Heart right ventricle (tissue), 16 donors: Measurements from ENCODE around the gene IL31. TPM values are rescaled to one million over a fixed set of nuclear protein-coding genes. Genes with fewer than 3 reads are reported as not detected.
A peak's percentile ranks its signal among the peaks of the same experiment; 100 is the strongest.

ENCODE experiments used
- ATAC-seq, 8 donors: fragments of 200-7000 bp; cut with Tn5 transposase; one replicate each; pipeline ENCODE4 v1.9.1; 2020; ENCODE audit warnings: mild to moderate bottlenecking in 8 of 8, moderate library complexity in 8 of 8, moderate number of reproducible peaks in 1 of 8
- DNase-seq, 2 donors: peaks; one replicate each; pipeline ENCODE4 v3.0.0-alpha.2; 2020
- H3K27ac ChIP-seq, 10 donors: fragments of 200-600 bp; sonication (generic) in 2 of 10; one replicate each; pipeline versions ENCODE4 v1.5.0 to v1.8.0; 2020 to 2022; ENCODE audit warnings: mild to moderate bottlenecking in 3 of 10
- H3K27me3 ChIP-seq, 7 donors: fragments of 200-600 bp; one replicate each; pipeline ENCODE4 v1.8.0; 2021 to 2022; ENCODE audit warnings: mild to moderate bottlenecking in 2 of 7
- H3K36me3 ChIP-seq, 9 donors: fragments of 200-600 bp; sonication (generic) in 1 of 9; one replicate each; pipeline versions ENCODE4 v1.5.0 to v1.8.0; 2020 to 2022; ENCODE audit warnings: mild to moderate bottlenecking in 2 of 9
- H3K4me1 ChIP-seq, 9 donors: fragments of 200-600 bp; sonication (generic) in 1 of 9; one replicate each; pipeline versions ENCODE4 v1.5.0 to v1.8.0; 2020 to 2022; ENCODE audit warnings: mild to moderate bottlenecking in 4 of 9
- H3K4me3 ChIP-seq, 10 donors: fragments of 200-600 bp; sonication (generic) in 2 of 10; one replicate each; pipeline versions ENCODE4 v1.5.0 to v1.8.0; 2020 to 2022; ENCODE audit warnings: mild to moderate bottlenecking in 7 of 10, moderate library complexity in 2 of 10
- H3K9me3 ChIP-seq, 11 donors: fragments of 200-600 bp in 10 of 11; sonication (generic) in 2 of 11; one replicate each; pipeline versions ENCODE4 v1.5.0 to v1.8.0; 2013 to 2022; ENCODE audit warnings: mild to moderate bottlenecking in 2 of 11, control low read depth in 1 of 11, moderate library complexity in 1 of 11
- CTCF ChIP-seq, 9 donors: fragments of 200-600 bp; sonication (generic) in 2 of 9; IDR thresholded peaks; one replicate each; pipeline versions ENCODE4 v1.5.0 to v1.8.0; 2021 to 2022; ENCODE audit warnings: antibody characterized with exemption in 9 of 9, mild to moderate bottlenecking in 5 of 9, moderate library complexity in 1 of 9
- WGBS, 2 donors: extraction: QIAGEN DNeasy Blood & Tissue Kit; methylation state at CpG; one replicate each; pipeline ENCODE4 v1.1.7; 2013; ENCODE audit warnings: inconsistent platforms in 1 of 2; 5-methylcytosine and 5-hydroxymethylcytosine counted together
- intact Hi-C, 10 donors: fragments of 100-400 bp; cut with DNase I; formaldehyde crosslinking; loops; one replicate each; pipeline versions ENCODE4 v1.11.1 to v1.14.2; 2022
- polyA plus RNA-seq, 2 donors: library from polyadenylated mRNA; stranded (reverse); fragments of 200-250 nt; gene quantifications; one replicate each; pipeline ENCODE4 v1.2.3, GENCODE V29; 2013
- total RNA-seq, 10 donors: library from RNA; stranded (reverse); fragmentation: NEBNext Ultra II Directional in 3 of 10; extraction: Animal tissue kit (Norgen Biotek cat#: 25700) in 3 of 10; gene quantifications; one replicate each; pipeline versions ENCODE4 v1.2.1 to v1.2.4, GENCODE V29; 2021 to 2023
- donor health status: Arrhythmogenic right ventricular cardiomyopathy.
- donor health status: ischemic (EF 13 %, LVEDD 7.1; RV severe dilation, severe dysfunction).
- donor health status: healthy with polysubstance abuse.
- donor health status: DM: no; HTN: yes; CAD: no.
- donor health status: DM: no; HTN: no; CAD: no.
- donor health status: ischemic (EF 25% LVEDD 6.9; RV normal size, moderate dysfunction).
- donor health status: ischemic (EF 25% LVEDD 5.7; RV mildly dilated, moderate dysfunction).
- donor health status: healthy.
- donor health status: DM: yes; HTN: yes; CAD: no.
- donor health status: Ischemic cardiomyopathy.
- donor health status: ischemic (EF 35%, LVEDD 5.7; RV mildly dilated, moderate dysfunction).
- donor health status: nonischemic (EF 11% LVEDD 7.7; RV severe dilation, severe dysfunction).
- donor health status: DM: yes; HTN: yes; CAD: no.
- donor health status: PGD.
- donor health status: ischemic (EF 29% LVEDD 5.4; RV normal size, mild dysfunction).
- donor health status: nonischemic (EF 23%, LVEDD 6.1; RV moderate dilation, normal function).

The IL31 gene
- total and polyA plus RNA-seq, 12 donors = not detected

- H3K27me3 ChIP-seq = no peaks in the 10 kb centered on the region
- no peaks in the 10 kb centered on the region for H3K9me3 ChIP-seq
- no peak overlapping the region for H3K27ac ChIP-seq
- TF ChIP-seq CTCF (IDR thresholded peaks at IDR 0.05) = peak in 8 of 9 donors; percentile 13 to 48 (median 24)
- intact Hi-C loops = loop anchor here in 4 of 10 donors (5.0 to 10.0 kb wide), 3 partner anchors 172 to 212 kb away; partner anchors contain the start of gene CFAP251 (in 4 of the 4)
- no peak overlapping the region for H3K4me3 ChIP-seq
- peaks cover 0 to 53% (median 34%) of the 10 kb centered on the region in 9 donors for H3K36me3 ChIP-seq
- ATAC-seq = peak in 3 of 8 donors; percentile 17 to 45 (median 43)
- WGBS, 2 donors = 78 to 79% methylated on average over 15 of the region's 15 CpGs
- no peak for DNase-seq
- H3K4me1 ChIP-seq = peaks cover 8 to 54% (median 33%) of the 10 kb centered on the region in 9 donors
Observed at GRCh38 chr12:122126713-122127597, 47.1 kb downstream of the IL31 start.

- WGBS, 2 donors = 73 to 82% methylated on average over 7 of the region's 7 CpGs
- Histone ChIP-seq H3K27ac (no peak overlapping the region), H3K9me3 (no peaks in the 10 kb centered on the region), H3K27me3 (no peaks in the 10 kb centered on the region), H3K4me1 (peaks cover 8 to 60% (median 36%) of the 10 kb centered on the region in 9 donors), H3K36me3 (peaks cover 0 to 46% (median 34%) of the 10 kb centered on the region in 9 donors), H3K4me3 (no peak overlapping the region)
- no peak for ATAC-seq
- DNase-seq = no peak
- intact Hi-C loops = loop anchor here in 4 of 10 donors (5.0 to 10.0 kb wide), 3 partner anchors 171 to 211 kb away; partner anchors contain the start of gene CFAP251 (in 4 of the 4)
- TF ChIP-seq CTCF (IDR thresholded peaks at IDR 0.05) = no peak
Observed at GRCh38 chr12:122126342-122126635, 47.7 kb downstream of the IL31 start.

- ATAC-seq (no peak), DNase-seq (no peak)
- Histone ChIP-seq H3K4me3 (no peak overlapping the region), H3K27ac (no peak overlapping the region), H3K27me3 (no peaks in the 10 kb centered on the region), H3K36me3 (peaks cover 0 to 40% (median 32%) of the 10 kb centered on the region in 9 donors), H3K4me1 (peaks cover 8 to 61% (median 38%) of the 10 kb centered on the region in 9 donors), H3K9me3 (no peaks in the 10 kb centered on the region)
- WGBS, 2 donors = 73 to 82% methylated on average over 13 of the region's 13 CpGs
- TF ChIP-seq CTCF (IDR thresholded peaks at IDR 0.05) = no peak
- intact Hi-C loops = loop anchor here in 4 of 10 donors (5.0 to 10.0 kb wide), 3 partner anchors 171 to 211 kb away; partner anchors contain the start of gene CFAP251 (in 4 of the 4)
Observed at GRCh38 chr12:122125452-122126341, 48.3 kb downstream of the IL31 start.

GRCh38 chr12:122124370-122124769 is 49.7 kb downstream of the IL31 start:
- H3K4me1 ChIP-seq = peaks cover 8 to 61% (median 38%) of the 10 kb centered on the region in 9 donors
- no peak overlapping the region for H3K27ac ChIP-seq
- H3K36me3 ChIP-seq = peaks cover 0 to 27% (median 18%) of the 10 kb centered on the region in 9 donors
- ATAC-seq (no peak), DNase-seq (no peak)
- no peak overlapping the region for H3K4me3 ChIP-seq
- 83 to 86% methylated on average over 9 of the region's 14 CpGs for WGBS, 2 donors
- H3K27me3 ChIP-seq = no peaks in the 10 kb centered on the region
- no peaks in the 10 kb centered on the region for H3K9me3 ChIP-seq
- TF ChIP-seq CTCF (IDR thresholded peaks at IDR 0.05) = no peak
- intact Hi-C loops = loop anchor here in 4 of 10 donors (5.0 to 10.0 kb wide), 5 partner anchors 42 to 210 kb away; partner anchors contain the start of gene CFAP251 (in 2 of the 4)
